Mesenchymal stem cell (in vitro differentiated cells and primary cell): ENCODE data around the gene IGFBP4.

Source experiments
- DNase-seq: peaks from one replicate; pipeline ENCODE4 v3.0.0-alpha.2; 2013
- H2AFZ ChIP-seq: one replicate; pipeline ENCODE4 v1.6.1; 2013; ENCODE audit warnings: low read depth, mild to moderate bottlenecking, control low read depth, inconsistent platforms, low read length, moderate library complexity
- H2AK5ac ChIP-seq: 2 replicates; pipeline ENCODE4 v1.6.1; 2013; ENCODE audit warnings: low read length, moderate library complexity, mild to moderate bottlenecking, inconsistent platforms; ENCODE audit not compliant: severe bottlenecking
- H2BK120ac ChIP-seq: one replicate; pipeline ENCODE4 v1.6.1; 2013; ENCODE audit warnings: low read depth, mild to moderate bottlenecking, inconsistent platforms, low read length, moderate library complexity
- H2BK12ac ChIP-seq, 2 experiments: one replicate each; pipeline ENCODE4 v1.6.1; 2013; ENCODE audit warnings: inconsistent platforms in 2 of 2, low read length in 2 of 2, mild to moderate bottlenecking in 2 of 2, moderate library complexity in 2 of 2, control low read depth in 1 of 2
- H2BK15ac ChIP-seq: one replicate; pipeline ENCODE4 v1.6.1; 2013; ENCODE audit warnings: mild to moderate bottlenecking, low read depth, inconsistent platforms; ENCODE audit not compliant: poor library complexity, severe bottlenecking
- H2BK5ac ChIP-seq: 2 replicates; pipeline ENCODE4 v1.6.1; 2013; ENCODE audit warnings: low read depth, mild to moderate bottlenecking, low read length, control low read depth, inconsistent platforms; ENCODE audit not compliant: poor library complexity, severe bottlenecking
- H3K14ac ChIP-seq, 2 experiments: one replicate each; pipeline ENCODE4 v1.6.1; 2013; ENCODE audit warnings: inconsistent platforms in 2 of 2, low read length in 2 of 2, control low read depth in 1 of 2, mild to moderate bottlenecking in 1 of 2, moderate library complexity in 1 of 2
- H3K18ac ChIP-seq, 2 experiments: one replicate each; pipeline ENCODE4 v1.6.1; 2013; ENCODE audit warnings: inconsistent platforms in 2 of 2, low read length in 2 of 2, control low read depth in 1 of 2, low read depth in 1 of 2, mild to moderate bottlenecking in 1 of 2
- H3K23ac ChIP-seq, 2 experiments: one replicate each; pipeline ENCODE4 v1.6.1; 2013; ENCODE audit warnings: inconsistent platforms in 2 of 2, low read length in 2 of 2, mild to moderate bottlenecking in 2 of 2, moderate library complexity in 2 of 2, control low read depth in 1 of 2
- H3K27ac ChIP-seq: 2 replicates; pipeline ENCODE4 v1.5.1; 2013; ENCODE audit warnings: mild to moderate bottlenecking, moderate library complexity, low read length, control low read depth, inconsistent platforms; ENCODE audit not compliant: poor library complexity, severe bottlenecking
- H3K27me3 ChIP-seq, 2 experiments: 2 replicates each; pipeline versions ENCODE4 v1.6.1 to v1.7.0; 2013; ENCODE audit warnings: low read length in 2 of 2, mild to moderate bottlenecking in 2 of 2, moderate library complexity in 2 of 2, control low read depth in 1 of 2, inconsistent platforms in 1 of 2; ENCODE audit not compliant: control insufficient read depth in 1 of 2, insufficient read depth in 1 of 2
- H3K36me3 ChIP-seq, 2 experiments: 2 replicates each; pipeline versions ENCODE4 v1.6.1 to v1.7.0; 2013; ENCODE audit warnings: low read length in 2 of 2, control low read depth in 1 of 2, inconsistent platforms in 1 of 2, low read depth in 1 of 2, mild to moderate bottlenecking in 1 of 2; ENCODE audit not compliant: insufficient read depth in 2 of 2, control insufficient read depth in 1 of 2
- H3K4ac ChIP-seq, 2 experiments: one replicate each; pipeline ENCODE4 v1.6.1; 2013; ENCODE audit warnings: inconsistent platforms in 2 of 2, low read length in 2 of 2, mild to moderate bottlenecking in 2 of 2, moderate library complexity in 2 of 2, control low read depth in 1 of 2, low read depth in 1 of 2
- H3K4me1 ChIP-seq: 2 replicates; pipeline ENCODE4 v1.6.1; 2013; ENCODE audit warnings: low read depth, low read length, control low read depth; ENCODE audit not compliant: control insufficient read depth, insufficient read depth
- H3K4me2 ChIP-seq: 2 replicates; pipeline ENCODE4 v1.6.1; 2013; ENCODE audit warnings: low read length, mild to moderate bottlenecking, inconsistent platforms; ENCODE audit not compliant: poor library complexity, severe bottlenecking
- H3K4me3 ChIP-seq, 2 experiments: 2 replicates each; pipeline versions ENCODE4 v1.5.1 to v1.7.0; 2013; ENCODE audit warnings: low read length in 2 of 2, mild to moderate bottlenecking in 2 of 2, control low read depth in 1 of 2, low read depth in 1 of 2; ENCODE audit not compliant: insufficient read depth in 1 of 2
- H3K79me1 ChIP-seq: replicated peaks from 2 replicates; pipeline ENCODE4 v1.6.1; 2013; ENCODE audit warnings: mild to moderate bottlenecking, control low read depth, low read length, inconsistent platforms; ENCODE audit not compliant: poor library complexity, severe bottlenecking
- H3K9ac ChIP-seq: 2 replicates; pipeline ENCODE4 v1.7.0; 2013; ENCODE audit warnings: mild to moderate bottlenecking, low read length, moderate library complexity
- H3K9me3 ChIP-seq: 2 replicates; pipeline ENCODE4 v1.7.0; 2013; ENCODE audit warnings: mild to moderate bottlenecking, low read length; ENCODE audit not compliant: control insufficient read depth
- H4K8ac ChIP-seq: one replicate; pipeline ENCODE4 v1.6.1; 2013; ENCODE audit warnings: inconsistent platforms, mild to moderate bottlenecking, low read length, moderate library complexity
- H4K91ac ChIP-seq: one replicate; pipeline ENCODE4 v1.6.1; 2013; ENCODE audit warnings: mild to moderate bottlenecking, low read length, inconsistent platforms
- WGBS: methylation state at CpG from one replicate; pipeline ENCODE4 v1.1.7; 2013; ENCODE audit warnings: mixed read lengths; 5-methylcytosine and 5-hydroxymethylcytosine counted together

The IGFBP4 gene

DNA sequence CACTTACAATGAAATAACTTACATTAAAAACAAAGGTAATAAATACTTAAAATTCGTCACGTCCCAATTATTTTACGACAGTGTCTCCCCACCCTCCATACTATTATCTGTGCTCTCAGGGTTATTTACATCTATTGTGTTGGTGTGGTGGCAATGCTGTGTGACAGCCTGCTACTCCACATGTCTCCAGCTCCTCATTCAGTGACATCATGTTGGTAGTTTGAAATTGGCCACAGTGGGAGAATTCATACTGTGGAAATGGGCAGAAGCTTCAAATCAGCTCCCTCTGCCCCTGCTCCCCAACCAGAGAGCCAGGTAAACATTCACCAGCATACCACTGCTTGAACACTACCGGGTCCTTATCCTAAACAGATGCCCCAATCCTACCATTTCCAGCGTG is 51.9 kb downstream of the IGFBP4 start:
- Histone ChIP-seq H3K14ac (no peak overlapping the region), H3K36me3 (peaks cover 0 to 2% of the 10 kb centered on the region in 2 experiments), H3K27me3 (no peaks in the 10 kb centered on the region), H2BK5ac (no peak overlapping the region), H4K91ac (no peak overlapping the region), H2AFZ (no peak overlapping the region), H3K9me3 (no peaks in the 10 kb centered on the region), H2BK12ac (peak overlapping the region in 1 of 2 experiments; percentile 33), H3K27ac (no peak overlapping the region), H2BK15ac (no peak overlapping the region), H3K79me1 (no peaks in the 10 kb centered on the region), H3K4me2 (no peak overlapping the region), H3K4ac (no peak overlapping the region), H3K4me1 (peaks cover 27% of the 10 kb centered on the region), H2AK5ac (no peak overlapping the region), H3K23ac (no peak overlapping the region), H3K18ac (no peak overlapping the region), H3K9ac (no peak overlapping the region), H3K4me3 (no peak overlapping the region), H4K8ac (no peak overlapping the region), H2BK120ac (no peak overlapping the region)
- DNase-seq, result no peak
- WGBS, result 77% methylated on average over 5 of the region's 5 CpGs

DNA sequence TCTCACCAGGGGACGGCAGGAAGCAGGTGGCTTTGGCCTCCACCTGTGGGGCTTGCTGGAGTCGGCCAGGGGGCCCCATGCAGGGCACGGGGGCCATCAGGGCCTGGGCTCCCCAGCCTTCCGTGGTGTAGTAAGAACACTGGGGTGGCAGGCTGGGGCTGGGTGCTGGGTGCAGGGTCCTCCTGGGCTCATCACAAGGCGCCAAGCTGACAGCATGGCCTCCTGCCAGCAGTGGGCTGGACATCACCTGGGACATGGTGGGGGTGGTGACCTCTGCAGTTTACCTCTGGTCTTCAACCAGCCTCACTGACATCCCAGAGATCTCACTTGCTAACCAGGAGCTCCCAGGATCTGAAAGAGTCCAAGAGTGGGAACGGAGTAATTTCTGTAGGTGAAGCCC is 52.9 kb downstream of the IGFBP4 start:
- Histone ChIP-seq H3K79me1 (no peaks in the 10 kb centered on the region), H4K8ac (no peak overlapping the region), H2BK5ac (no peak overlapping the region), H2BK12ac (no peak overlapping the region), H3K4ac (no peak overlapping the region), H2BK120ac (no peak overlapping the region), H3K18ac (no peak overlapping the region), H4K91ac (peak overlapping the region; percentile 85), H3K9me3 (no peaks in the 10 kb centered on the region), H2AK5ac (no peak overlapping the region), H3K27ac (no peak overlapping the region), H3K14ac (peak overlapping the region in 1 of 2 experiments; percentile 62), H3K4me1 (peaks cover 21% of the 10 kb centered on the region), H3K4me3 (no peak overlapping the region), H3K36me3 (peaks cover 0 to 2% of the 10 kb centered on the region in 2 experiments), H2BK15ac (no peak overlapping the region), H3K9ac (no peak overlapping the region), H2AFZ (no peak overlapping the region), H3K27me3 (no peaks in the 10 kb centered on the region), H3K4me2 (no peak overlapping the region), H3K23ac (no peak overlapping the region)
- 91% methylated on average over 4 of the region's 6 CpGs for WGBS
- DNase-seq, result no peak

DNA sequence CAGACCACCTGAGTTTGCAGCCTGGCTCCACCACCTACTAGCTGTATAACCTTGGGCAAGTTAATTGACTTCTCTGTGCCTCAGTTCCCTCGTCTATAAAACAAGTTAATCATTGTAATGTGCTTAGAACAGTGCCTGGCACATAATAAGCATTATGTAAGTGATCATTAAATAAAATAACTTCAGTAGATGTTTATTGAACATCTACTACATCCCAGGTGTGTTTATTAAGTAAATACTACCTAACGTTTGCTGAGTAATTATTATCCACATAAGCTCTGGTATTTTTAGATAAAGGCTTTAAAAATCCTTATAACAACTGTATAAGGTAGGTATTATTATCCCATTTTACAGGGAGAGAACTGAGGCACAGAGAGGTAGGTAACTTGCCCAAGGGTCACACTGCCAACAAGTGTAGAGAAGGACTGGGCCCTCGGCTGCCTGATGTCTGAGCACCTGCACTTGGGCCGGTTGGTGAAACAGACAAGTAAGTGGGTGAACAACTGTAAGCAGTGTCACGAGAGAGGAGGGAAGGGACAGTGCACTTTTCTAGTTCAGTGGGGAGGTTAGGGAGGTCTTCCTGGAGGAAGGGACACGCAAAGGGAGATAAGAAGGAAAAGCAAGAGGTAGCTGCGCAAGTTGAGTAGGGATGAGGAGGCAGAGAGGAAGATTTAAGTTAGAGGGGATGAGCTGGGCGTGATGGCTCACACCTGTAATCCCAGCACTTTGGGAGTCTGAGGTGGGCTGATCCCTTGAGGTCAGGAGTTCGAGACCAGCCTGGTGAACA is 53.6 kb downstream of the IGFBP4 start:
- no peak overlapping the region for H3K23ac ChIP-seq
- no peak overlapping the region for H2AK5ac ChIP-seq
- H2AFZ ChIP-seq, result no peak overlapping the region
- peak overlapping the region in 1 of 2 experiments; percentile 32 for H2BK12ac ChIP-seq
- H3K27me3 ChIP-seq, result no peaks in the 10 kb centered on the region
- no peak overlapping the region for H4K8ac ChIP-seq
- H3K4ac ChIP-seq, result no peak overlapping the region
- H3K9ac ChIP-seq, result no peak overlapping the region
- no peak overlapping the region for H2BK5ac ChIP-seq
- H3K9me3 ChIP-seq, result no peaks in the 10 kb centered on the region
- no peaks in the 10 kb centered on the region for H3K79me1 ChIP-seq
- no peak overlapping the region for H2BK120ac ChIP-seq
- H2BK15ac ChIP-seq, result no peak overlapping the region
- H3K36me3 ChIP-seq, result peaks cover 0 to 3% of the 10 kb centered on the region in 2 experiments
- 93% methylated on average over 6 of the region's 9 CpGs for WGBS
- H3K4me3 ChIP-seq, result no peak overlapping the region
- no peak overlapping the region for H4K91ac ChIP-seq
- H3K18ac ChIP-seq, result peak overlapping the region in 1 of 2 experiments; percentile 42
- H3K14ac ChIP-seq, result no peak overlapping the region
- H3K4me2 ChIP-seq, result no peak overlapping the region
- no peak overlapping the region for H3K27ac ChIP-seq
- no peak for DNase-seq
- H3K4me1 ChIP-seq, result peaks cover 17% of the 10 kb centered on the region

DNA sequence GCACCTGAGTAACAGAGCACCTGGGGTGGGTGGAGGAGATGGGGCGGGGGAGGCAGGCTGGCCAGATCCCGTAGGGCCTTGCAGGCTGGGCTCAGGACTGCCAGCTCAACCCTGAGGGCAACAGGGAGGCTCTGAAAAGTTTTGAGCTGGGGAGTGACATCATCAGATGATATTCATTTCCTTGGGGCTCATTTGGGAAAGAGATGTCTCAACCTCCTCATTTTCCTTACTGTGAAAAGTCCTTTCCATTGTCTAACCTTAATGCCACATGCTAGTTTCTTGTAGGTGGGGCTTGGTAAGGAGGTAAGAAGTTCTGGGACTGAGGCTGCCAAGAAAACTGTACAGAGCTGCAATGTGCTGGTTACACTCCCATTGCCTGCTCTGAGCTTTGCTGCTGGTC is 54.4 kb downstream of the IGFBP4 start:
- DNase-seq, result no peak
- H3K27ac ChIP-seq, result no peak overlapping the region

More for the DNA sequence above, 54.4 kb downstream of the IGFBP4 start:
- Histone ChIP-seq H2AFZ (no peak overlapping the region), H3K14ac (no peak overlapping the region), H2BK120ac (no peak overlapping the region), H3K4me2 (no peak overlapping the region), H3K9ac (peak overlapping the region; percentile 57), H3K23ac (no peak overlapping the region), H3K27me3 (no peaks in the 10 kb centered on the region), H3K4me1 (peaks cover 15% of the 10 kb centered on the region), H4K91ac (peak overlapping the region; percentile 43), H3K4ac (no peak overlapping the region), H3K36me3 (peaks cover 0 to 3% of the 10 kb centered on the region in 2 experiments), H3K9me3 (no peaks in the 10 kb centered on the region), H3K18ac (no peak overlapping the region), H3K79me1 (no peaks in the 10 kb centered on the region), H2AK5ac (peak overlapping the region; percentile 61), H4K8ac (peak overlapping the region; percentile 46), H2BK12ac (no peak overlapping the region), H3K4me3 (no peak overlapping the region), H2BK15ac (no peak overlapping the region), H2BK5ac (no peak overlapping the region)
- WGBS, result 87% methylated on average over 2 of the region's 2 CpGs
